ENCODE data around the gene HYAL3.

GRCh38 chr3:50325113-50325480, 25.9 kb upstream of the HYAL3 start:
- TF ChIP-seq EZH2 (IDR thresholded peaks at IDR 0.05) (no peak), POLR2AphosphoS5 (IDR thresholded peaks at IDR 0.05; ENCODE audit: borderline replicate concordance, low read depth, low read length) (no peak), FOXP2 (optimal IDR thresholded peaks at IDR 0.05; ENCODE audit: control extremely low read depth, extremely low read length, insufficient read depth) (no peak)
